Transverse colon (tissue), 4 donors: ENCODE data around the gene MPIG6B. TPM values are rescaled to one million over a fixed set of nuclear protein-coding genes. Genes with fewer than 3 reads are reported as not detected.

ENCODE experiments used
- DNase-seq: peaks from one replicate; pipeline ENCODE4 v3.0.0-alpha.2; 2019
- H3K27ac ChIP-seq, 4 donors: fragments of 200-600 bp; sonication (generic); 2 replicates each; pipeline ENCODE4 v1.5.1; 2016 to 2018; ENCODE audit warnings: inconsistent platforms in 4 of 4
- H3K27me3 ChIP-seq: fragments of 200-600 bp; sonication (generic); 2 replicates; pipeline ENCODE4 v1.5.1; 2017; ENCODE audit warnings: inconsistent platforms
- H3K36me3 ChIP-seq, 4 donors: fragments of 200-600 bp; sonication (generic); 2 replicates each; pipeline ENCODE4 v1.5.1; 2017 to 2019; ENCODE audit warnings: inconsistent platforms in 4 of 4
- H3K4me1 ChIP-seq, 4 donors: fragments of 200-600 bp; sonication (generic); 2 replicates each; pipeline ENCODE4 v1.5.1; 2017 to 2020; ENCODE audit warnings: inconsistent platforms in 4 of 4
- H3K4me3 ChIP-seq, 4 donors: fragments of 200-600 bp; sonication (generic); 1 replicate in 1 of 4; 2 replicates in 3 of 4; pipeline versions ENCODE4 v1.5.1 to v1.6.1; 2017 to 2019; ENCODE audit warnings: inconsistent platforms in 4 of 4
- H3K9me3 ChIP-seq, 2 donors: fragments of 200-600 bp; sonication (generic); 2 replicates each; pipeline ENCODE4 v1.5.1; 2017 to 2019; ENCODE audit warnings: inconsistent platforms in 2 of 2
- CTCF ChIP-seq, 5 experiments: fragments of 200-600 bp in 3 of 5; fragments of 450-650 bp in 2 of 5; sonication (generic) in 3 of 5; IDR thresholded peaks; 1 replicate in 2 of 5; 2 replicates in 3 of 5; pipeline ENCODE4 v1.5.1; 2016 to 2017; ENCODE audit warnings: antibody characterized with exemption in 5 of 5, inconsistent platforms in 3 of 5, mild to moderate bottlenecking in 2 of 5, moderate library complexity in 1 of 5
- EP300 ChIP-seq: sonication (generic); formaldehyde crosslinking; IDR thresholded peaks from one replicate; pipeline ENCODE4 v1.6.1; 2017; ENCODE audit warnings: antibody characterized with exemption, low read depth
- POLR2A ChIP-seq: fragments of 450-650 bp; IDR thresholded peaks from one replicate; pipeline ENCODE4 v1.6.1; 2016; ENCODE audit warnings: antibody characterized with exemption, mild to moderate bottlenecking, moderate library complexity
- POLR2AphosphoS5 ChIP-seq, 3 donors: sonication (generic); formaldehyde crosslinking; IDR thresholded peaks; one replicate each; pipeline ENCODE4 v1.6.1; 2016; ENCODE audit warnings: antibody characterized with exemption in 3 of 3
- whole genome bisulfite sequencing, 2 donors: methylation state at CpG; one replicate each; pipeline ENCODE4 v1.1.5; 2018; ENCODE audit warnings: low coverage in 1 of 2; 5-methylcytosine and 5-hydroxymethylcytosine counted together
- in situ Hi-C, 4 donors: fragments of 200-750 bp; cut with MboI; loops; one replicate each; pipeline versions ENCODE4 v1.15.0 to v1.15.1; 2017; ENCODE audit warnings: low sequenced_read_pairs in 3 of 4, low pct_ligation_motif_present in 1 of 4, low pct_unique_long_range_greater_than_20kb in 1 of 4
- intact Hi-C: fragments of 100-400 bp; cut with DNase I; formaldehyde crosslinking; loops from one replicate; pipeline ENCODE4 v1.15.1; 2023; ENCODE audit warnings: low total_unique reads
- total RNA-seq, 4 donors: library from RNA; depleted of rRNA; stranded (reverse); fragments of >200 nt; gene quantifications; one replicate each; pipeline ENCODE4 v1.1.0, GENCODE V29; 2016

Gene MPIG6B
- total RNA-seq, 4 donors from 2014 or later = 0.16 TPM; not detected in 3

- Histone ChIP-seq H3K27ac (peak overlapping the region in 2 of 4 donors; percentile 2 to 98), H3K4me3 (no peak overlapping the region), H3K36me3 (peaks cover 0 to 15% (median 5%) of the 10 kb centered on the region in 4 donors), H3K4me1 (peaks cover 17 to 27% (median 21%) of the 10 kb centered on the region in 4 donors), H3K9me3 (no peaks in the 10 kb centered on the region), H3K27me3 (no peaks in the 10 kb centered on the region)
- TF ChIP-seq POLR2AphosphoS5 (IDR thresholded peaks at IDR 0.05) = no peak
- no peak for TF ChIP-seq EP300
- no peak for TF ChIP-seq CTCF (IDR thresholded peaks at IDR 0.05)
- no peak for TF ChIP-seq POLR2A
- in situ Hi-C loops (no loop called here), intact Hi-C loops (no loop called here)
- 47 to 64% methylated on average over 2 to 5 of the region's 5 CpGs for whole genome bisulfite sequencing, 2 donors
- no peak for DNase-seq
These were observed 22.3 kb upstream of the MPIG6B start for GRCh38 chr6:31700740-31701401.

- H3K27ac ChIP-seq = peak overlapping the region; percentile 98 to 100 (median 99)
- no peaks in the 10 kb centered on the region for H3K27me3 ChIP-seq
- peaks cover 17 to 27% (median 21%) of the 10 kb centered on the region in 4 donors for H3K4me1 ChIP-seq
- H3K9me3 ChIP-seq = no peaks in the 10 kb centered on the region
- in situ Hi-C loops (no loop called here), intact Hi-C loops (no loop called here)
- H3K36me3 ChIP-seq = peaks cover 0 to 6% (median 3%) of the 10 kb centered on the region in 4 donors
- no peak for DNase-seq
- TF ChIP-seq EP300 (no peak), CTCF (IDR thresholded peaks at IDR 0.05) (no peak), POLR2A (no peak)
- 0 to 18% methylated on average over 4 to 7 of the region's 7 CpGs for WGBS, 2 donors
- peak overlapping the region; percentile 66 to 99 (median 91) for H3K4me3 ChIP-seq
These were observed 21.3 kb upstream of the MPIG6B start for GRCh38 chr6:31701666-31702404.

GRCh38 chr6:31702405-31702818 lies 20.8 kb upstream of the MPIG6B start:
- intact Hi-C loops = no loop called here

More at GRCh38 chr6:31702405-31702818, 20.8 kb upstream of the MPIG6B start:
- no peaks in the 10 kb centered on the region for H3K9me3 ChIP-seq
- in situ Hi-C loops = no loop called here
- H3K4me1 ChIP-seq = peaks cover 17 to 27% (median 21%) of the 10 kb centered on the region in 4 donors
- no peak for DNase-seq
- H3K36me3 ChIP-seq = peaks cover 0 to 5% (median under 1%) of the 10 kb centered on the region in 4 donors
- H3K27ac ChIP-seq = peak overlapping the region; percentile 98 to 100 (median 99)
- 0 to 1% methylated on average over 3 to 10 of the region's 10 CpGs for WGBS, 2 donors
- peak overlapping the region; percentile 66 to 99 (median 91) for H3K4me3 ChIP-seq
- no peaks in the 10 kb centered on the region for H3K27me3 ChIP-seq
- no peak for TF ChIP-seq POLR2AphosphoS5 (IDR thresholded peaks at IDR 0.05)
- TF ChIP-seq CTCF (IDR thresholded peaks at IDR 0.05) = no peak
- no peak for TF ChIP-seq EP300
- no peak for TF ChIP-seq POLR2A
